Gastroesophageal sphincter (tissue), 3 donors: ENCODE measurements around the gene TMEM63A.

Experiments
- EP300 ChIP-seq: sonication (generic); formaldehyde crosslinking; IDR thresholded peaks from one replicate; pipeline ENCODE4 v1.6.1; 2017; ENCODE audit warnings: antibody characterized with exemption, mild to moderate bottlenecking
- TF ChIP-seq, protein P1 (sequence below), 4 experiments: fragments of 200-600 bp in 2 of 4; fragments of 450-650 bp in 2 of 4; sonication (generic) in 1 of 4; IDR thresholded peaks; one replicate each; pipeline ENCODE4 v1.5.1; 2017 to 2019; ENCODE audit warnings: antibody characterized with exemption in 4 of 4, mild to moderate bottlenecking in 2 of 4, moderate library complexity in 2 of 4

- TF ChIP-seq EP300, result no peak
- TF ChIP-seq, protein P1, sequence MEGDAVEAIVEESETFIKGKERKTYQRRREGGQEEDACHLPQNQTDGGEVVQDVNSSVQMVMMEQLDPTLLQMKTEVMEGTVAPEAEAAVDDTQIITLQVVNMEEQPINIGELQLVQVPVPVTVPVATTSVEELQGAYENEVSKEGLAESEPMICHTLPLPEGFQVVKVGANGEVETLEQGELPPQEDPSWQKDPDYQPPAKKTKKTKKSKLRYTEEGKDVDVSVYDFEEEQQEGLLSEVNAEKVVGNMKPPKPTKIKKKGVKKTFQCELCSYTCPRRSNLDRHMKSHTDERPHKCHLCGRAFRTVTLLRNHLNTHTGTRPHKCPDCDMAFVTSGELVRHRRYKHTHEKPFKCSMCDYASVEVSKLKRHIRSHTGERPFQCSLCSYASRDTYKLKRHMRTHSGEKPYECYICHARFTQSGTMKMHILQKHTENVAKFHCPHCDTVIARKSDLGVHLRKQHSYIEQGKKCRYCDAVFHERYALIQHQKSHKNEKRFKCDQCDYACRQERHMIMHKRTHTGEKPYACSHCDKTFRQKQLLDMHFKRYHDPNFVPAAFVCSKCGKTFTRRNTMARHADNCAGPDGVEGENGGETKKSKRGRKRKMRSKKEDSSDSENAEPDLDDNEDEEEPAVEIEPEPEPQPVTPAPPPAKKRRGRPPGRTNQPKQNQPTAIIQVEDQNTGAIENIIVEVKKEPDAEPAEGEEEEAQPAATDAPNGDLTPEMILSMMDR (IDR thresholded peaks at IDR 0.05), result no peak
Measured at GRCh38 chr1:225840713-225841112, 41.5 kb downstream of the TMEM63A start.
